ENCODE measurements around the gene HLA-DPB1. TPM values are rescaled to one million over a fixed set of nuclear protein-coding genes. Genes with fewer than 3 reads are reported as not detected.

Gene HLA-DPB1
- total and polyA plus RNA-seq, 2 of the 4 experiments (the other 2 are of a cell fraction), result 7.7 to 10.7 TPM

- 56% methylated on average over 10 of the region's 16 CpGs; no CpG with 5 or more reads in 1 of the 2 experiments for WGBS, 2 experiments (ENCODE audit: extremely low coverage in 2 of 2, insufficient read length in 1 of 2)
- Histone ChIP-seq H2BK15ac (ENCODE audit: low read depth, low read length) (no peak overlapping the region), H3K9ac (ENCODE audit: low read depth, low read length) (peak overlapping the region; percentile 32; the same call in 1 of the 2 replicates), H3K4ac (ENCODE audit: low read depth, low read length) (no peak overlapping the region), H2AFZ (replicated peaks; ENCODE audit: low read length, poor library complexity) (peak overlapping the region; percentile 85), H3K14ac (replicated peaks; ENCODE audit: low read depth, low read length) (no peak overlapping the region), H4K91ac (ENCODE audit: insufficient read depth, low read depth, low read length) (no peak overlapping the region), H3K9me3 (ENCODE audit: control insufficient read depth, insufficient read depth, low read length) (no peaks in the 10 kb centered on the region), H3K9me1 (ENCODE audit: insufficient read depth, low read length) (no peaks in the 10 kb centered on the region; the same call in 1 of the 2 replicates), H3K18ac (ENCODE audit: low read depth, low read length) (no peak overlapping the region), H3K27ac (ENCODE audit: insufficient read depth, low read length) (no peak overlapping the region; the same call in 1 of the 2 replicates), H3K23ac (ENCODE audit: low read depth, low read length) (no peak overlapping the region), H3K79me1 (ENCODE audit: low read depth in 1 of 2, low read length in 2 of 2) (no peaks in the 10 kb centered on the region), H3K4me3 (ENCODE audit: insufficient read depth, low read depth, low read length) (peak overlapping the region; percentile 48), H4K5ac (ENCODE audit: low read depth, low read length) (no peak overlapping the region), H2BK20ac (ENCODE audit: low read depth, low read length) (no peak overlapping the region), H2AK5ac (ENCODE audit: low read depth, low read length) (no peak overlapping the region), H3K36me3 (ENCODE audit: control insufficient read depth, insufficient read depth, low read length) (no peaks in the 10 kb centered on the region), H2BK5ac (ENCODE audit: low read depth, low read length, poor library complexity, severe bottlenecking) (no peak overlapping the region), H4K8ac (ENCODE audit: low read depth in 2 of 2, low read length in 2 of 2) (peak overlapping the region in 1 of 2 experiments; percentile 42; a peak in 1 of 4 replicates), H2AK9ac (replicated peaks; ENCODE audit: low read depth, low read length, poor library complexity) (no peak overlapping the region), H3K56ac (ENCODE audit: extremely low read depth, insufficient read depth, low read length) (no peak overlapping the region), H2BK120ac (ENCODE audit: low read depth, low read length) (no peak overlapping the region), H3K27me3 (ENCODE audit: control insufficient read depth, insufficient read depth, low read length) (peaks cover 17% of the 10 kb centered on the region), H3K4me2 (ENCODE audit: low read depth, low read length) (peak overlapping the region; percentile 36), H3K4me1 (ENCODE audit: control insufficient read depth, insufficient read depth, low read length) (no peaks in the 10 kb centered on the region; the same call in 1 of the 2 replicates), H4K20me1 (ENCODE audit: insufficient read depth, low read length) (no peaks in the 10 kb centered on the region)
- no peak for TF ChIP-seq MAFK (IDR thresholded peaks at IDR 0.05; ENCODE audit: low read depth, low read length)
- no peak for TF ChIP-seq ELK1 (IDR thresholded peaks at IDR 0.05; ENCODE audit: borderline replicate concordance, low read depth, low read length)
- BruUV-seq (replicated peaks), result no TSS peak
- intact Hi-C loops (cut with micrococcal nuclease) (loop anchor here (5.0 kb wide), 1 partner anchor 194 kb away; no protein-coding TSS in a partner anchor), dilution Hi-C loops (cut with HindIII; ENCODE audit: low sequenced_read_pairs, unreplicated experiment) (no loop called here), in situ Hi-C loops (cut with MboI; ENCODE audit: low sequenced_read_pairs) (no loop called here)
- ATAC-seq (ENCODE audit: low read depth), result no peak
- no peak for DNase-seq
- POLR2A ChIA-PET (ENCODE audit: unreplicated experiment), result no interaction called here
- CTCF ChIA-PET, result interaction anchor here (1.0 kb wide), 1 partner anchor 97 kb away, joined by 4 read pairs; no protein-coding TSS in a partner anchor
Observed at GRCh38 chr6:33081098-33081824, 5.5 kb downstream of the HLA-DPB1 start.

All from IMR-90 (cell line).